Esophagus muscularis mucosa (tissue), 4 donors: ENCODE measurements around the gene NRXN2.

ENCODE experiments used
- CTCF ChIP-seq, 3 experiments: fragments of 200-600 bp in 2 of 3; fragments of 450-650 bp in 1 of 3; sonication (generic) in 2 of 3; IDR thresholded peaks; one replicate each; pipeline ENCODE4 v1.5.1; 2017 to 2019; ENCODE audit warnings: antibody characterized with exemption in 3 of 3, mild to moderate bottlenecking in 2 of 3, moderate library complexity in 1 of 3
- EP300 ChIP-seq: sonication (generic); formaldehyde crosslinking; IDR thresholded peaks from one replicate; pipeline ENCODE4 v1.6.1; 2017; ENCODE audit warnings: antibody characterized with exemption
- POLR2A ChIP-seq: fragments of 450-650 bp; IDR thresholded peaks from one replicate; pipeline ENCODE4 v1.6.1; 2017; ENCODE audit warnings: antibody characterized with exemption, moderate library complexity, mild to moderate bottlenecking, low read depth

- TF ChIP-seq EP300 (no peak), POLR2A (no peak), CTCF (IDR thresholded peaks at IDR 0.05) (no peak)
These were observed 64.7 kb downstream of the NRXN2 start for GRCh38 chr11:64658265-64658664.
